Activated effector memory CD4-positive, alpha-beta T cell treated with Interleukin-2 at 50 U/mL for 16 hours (primary cell): Measurements from ENCODE around the gene C10orf90.

Experiments
- DNase-seq: peaks from one replicate; pipeline ENCODE4 v3.0.0-alpha.2; 2020

The C10orf90 gene

DNA sequence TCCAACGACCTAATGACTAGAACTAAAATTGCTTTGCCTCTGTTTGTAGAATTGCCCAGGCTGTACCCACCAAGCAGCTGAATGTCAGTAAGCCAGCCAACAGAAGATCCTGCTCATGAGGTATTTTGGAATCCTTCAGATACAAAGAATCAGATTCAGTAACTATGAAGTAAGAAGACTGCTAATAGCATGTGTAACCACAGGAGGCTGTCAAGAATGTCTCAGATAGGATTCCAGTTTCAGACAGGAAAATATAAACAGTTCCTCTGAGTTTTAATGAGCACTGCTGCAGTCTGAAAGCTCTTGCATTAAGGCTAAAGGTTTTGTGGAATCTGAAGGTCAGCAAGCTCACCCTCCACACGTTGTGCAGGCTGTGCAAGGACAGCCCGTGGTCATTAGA, 169.6 kb downstream of the C10orf90 start:
- no peak for DNase-seq

DNA sequence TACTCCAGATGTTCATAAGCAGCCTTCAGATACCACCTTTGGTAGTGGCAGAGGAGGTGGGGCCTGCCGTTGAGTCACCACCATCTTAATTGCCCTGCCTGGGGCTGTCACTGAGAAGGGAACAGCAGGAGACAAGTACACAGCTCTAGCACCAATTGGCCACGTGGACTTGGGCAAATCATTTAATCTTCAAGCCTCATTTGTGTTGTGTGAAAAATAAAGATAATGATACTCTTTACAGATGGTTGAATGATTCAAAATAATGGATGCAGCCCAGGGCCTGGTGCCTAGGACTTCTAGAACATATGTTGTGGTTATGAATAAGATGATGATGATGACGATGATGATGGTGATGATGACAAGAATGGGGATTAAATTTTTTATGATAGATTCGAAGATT, 170.3 kb downstream of the C10orf90 start:
- DNase-seq = no peak

DNA sequence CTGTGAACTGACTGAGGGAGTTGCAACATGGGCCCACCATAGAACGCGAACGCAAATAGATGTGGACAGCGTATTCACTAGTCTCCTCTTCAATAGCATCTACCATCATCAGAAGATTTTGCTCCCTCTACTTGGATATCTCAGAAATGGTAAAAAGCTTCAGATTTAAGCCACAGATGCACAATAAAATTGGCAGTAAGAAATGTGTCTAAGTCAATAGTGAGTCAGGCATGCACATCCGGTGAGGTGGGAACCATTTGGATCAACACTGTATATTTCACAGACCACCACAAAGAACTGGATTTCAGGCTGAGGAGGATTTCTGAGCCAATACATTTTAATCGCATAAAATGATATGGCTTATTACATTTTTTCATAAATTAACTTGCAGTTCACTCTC, 170.7 kb downstream of the C10orf90 start:
- no peak for DNase-seq

DNA sequence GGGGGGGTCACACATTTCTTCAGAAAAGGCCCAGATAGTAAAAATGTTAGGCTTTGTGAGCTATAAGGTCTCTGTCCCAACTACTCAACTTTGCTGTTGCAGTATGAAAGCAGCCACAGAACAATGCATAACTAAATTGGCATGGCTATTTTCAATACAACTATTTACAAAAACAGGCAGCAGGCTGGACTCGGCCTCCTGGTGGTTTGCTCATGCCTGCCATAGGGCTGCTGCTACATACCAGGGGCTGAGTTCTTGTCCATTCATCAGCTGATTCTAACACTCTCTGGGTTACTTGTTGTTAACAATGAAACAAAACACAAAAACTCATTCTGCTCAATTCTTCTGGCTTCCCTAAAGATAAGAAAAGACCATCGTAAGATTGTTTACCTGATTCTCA, 172.8 kb downstream of the C10orf90 start:
- no peak for DNase-seq

GRCh38 chr10:126496771-126497545, 173.5 kb downstream of the C10orf90 start:
- no peak for DNase-seq

DNA sequence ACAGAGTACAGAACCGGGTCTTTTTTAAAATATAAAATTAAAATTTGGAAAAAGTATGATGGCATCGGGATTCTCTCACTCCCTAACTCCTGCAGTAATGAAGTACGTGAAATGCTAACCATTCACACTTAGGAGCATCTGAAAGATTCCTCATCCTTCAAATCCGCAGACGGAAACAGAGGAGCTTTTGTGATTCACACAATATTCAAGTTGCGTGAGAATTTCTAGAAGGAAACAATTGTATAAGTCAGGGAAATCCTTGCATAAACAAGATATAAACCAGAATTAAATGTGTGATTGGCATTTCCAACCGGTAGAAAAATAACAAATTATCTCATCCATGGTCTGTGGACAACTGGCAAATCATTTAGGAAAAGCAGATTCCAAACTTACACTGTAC, 179.0 kb downstream of the C10orf90 start:
- DNase-seq = no peak

DNA sequence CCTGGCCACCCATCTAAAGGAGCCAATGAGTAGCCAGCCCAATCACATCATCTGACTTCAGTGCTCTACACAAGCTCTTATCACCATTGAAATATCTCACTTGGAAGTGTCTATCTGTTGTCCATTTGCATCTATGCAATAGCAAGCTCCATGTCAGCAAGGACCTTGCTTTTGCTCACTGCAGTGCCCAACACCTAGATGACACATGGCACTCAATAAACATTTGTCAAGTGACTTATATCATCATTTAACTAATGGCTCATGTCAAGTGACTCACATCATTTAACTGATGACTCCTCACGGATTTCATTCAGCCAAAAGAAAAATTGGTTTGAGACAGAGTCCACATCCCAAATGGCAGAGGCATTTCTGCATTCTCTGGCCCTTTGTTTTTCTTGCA, 189.3 kb downstream of the C10orf90 start:
- no peak for DNase-seq

GRCh38 chr10:126480648-126481047, 189.8 kb downstream of the C10orf90 start:
- no peak for DNase-seq

GRCh38 chr10:126479280-126479895, 191.1 kb downstream of the C10orf90 start:
- no peak for DNase-seq

- DNase-seq = no peak
These were observed 191.9 kb downstream of the C10orf90 start for GRCh38 chr10:126478546-126478945.

- no peak for DNase-seq
These were observed 194.2 kb downstream of the C10orf90 start for GRCh38 chr10:126476246-126476645.

DNA sequence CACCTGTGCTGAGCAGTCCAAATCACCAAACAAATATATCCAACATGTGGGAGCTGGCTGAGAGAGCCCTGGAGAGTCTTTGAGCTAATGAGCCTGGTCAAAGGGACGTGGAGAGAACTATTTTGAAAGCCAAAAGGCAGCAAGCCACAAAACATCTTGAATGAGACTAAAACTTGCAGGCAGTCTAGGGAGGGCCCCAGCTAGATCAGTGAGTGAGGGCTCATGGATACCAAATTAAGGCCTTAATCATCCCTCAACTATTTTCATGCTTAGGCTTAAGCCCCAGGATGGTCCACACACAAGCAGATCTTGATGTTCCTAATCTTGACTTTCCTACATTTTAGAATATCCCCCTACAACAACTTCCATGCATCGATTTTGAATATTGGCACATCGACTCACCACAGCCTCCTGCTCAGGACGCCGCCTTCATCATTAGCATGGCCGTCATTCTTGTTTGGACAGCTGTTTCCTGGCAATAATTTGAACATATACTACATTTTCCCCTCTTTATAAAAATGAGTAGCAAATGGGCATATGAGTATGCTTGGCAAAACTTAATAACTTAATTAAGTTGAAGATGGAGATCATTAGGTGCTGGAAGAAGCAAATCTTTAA, 195.3 kb downstream of the C10orf90 start:
- no peak for DNase-seq

DNA sequence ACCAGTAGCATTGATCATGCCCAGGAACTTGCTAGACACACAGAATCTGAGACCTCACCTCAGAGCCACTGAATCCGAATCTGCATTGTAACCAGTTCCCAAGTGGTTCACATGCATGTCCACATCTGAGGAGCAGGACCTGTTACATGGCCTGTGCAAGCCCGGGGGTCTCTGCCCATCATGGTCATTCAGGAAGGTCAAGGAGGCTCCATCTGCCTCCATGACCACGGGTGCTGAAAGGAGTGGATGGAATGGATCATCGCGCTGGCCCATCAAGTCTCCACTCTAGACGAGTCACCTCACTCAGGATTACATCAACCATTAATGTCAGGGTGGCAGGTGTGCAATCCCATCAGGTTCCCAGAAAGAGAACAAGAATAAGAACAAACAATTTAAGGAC, 196.5 kb downstream of the C10orf90 start:
- no peak for DNase-seq

- DNase-seq = no peak
These were observed 199.5 kb downstream of the C10orf90 start for GRCh38 chr10:126470991-126471390.

GRCh38 chr10:126469692-126470091, 200.8 kb downstream of the C10orf90 start:
- DNase-seq = no peak

DNA sequence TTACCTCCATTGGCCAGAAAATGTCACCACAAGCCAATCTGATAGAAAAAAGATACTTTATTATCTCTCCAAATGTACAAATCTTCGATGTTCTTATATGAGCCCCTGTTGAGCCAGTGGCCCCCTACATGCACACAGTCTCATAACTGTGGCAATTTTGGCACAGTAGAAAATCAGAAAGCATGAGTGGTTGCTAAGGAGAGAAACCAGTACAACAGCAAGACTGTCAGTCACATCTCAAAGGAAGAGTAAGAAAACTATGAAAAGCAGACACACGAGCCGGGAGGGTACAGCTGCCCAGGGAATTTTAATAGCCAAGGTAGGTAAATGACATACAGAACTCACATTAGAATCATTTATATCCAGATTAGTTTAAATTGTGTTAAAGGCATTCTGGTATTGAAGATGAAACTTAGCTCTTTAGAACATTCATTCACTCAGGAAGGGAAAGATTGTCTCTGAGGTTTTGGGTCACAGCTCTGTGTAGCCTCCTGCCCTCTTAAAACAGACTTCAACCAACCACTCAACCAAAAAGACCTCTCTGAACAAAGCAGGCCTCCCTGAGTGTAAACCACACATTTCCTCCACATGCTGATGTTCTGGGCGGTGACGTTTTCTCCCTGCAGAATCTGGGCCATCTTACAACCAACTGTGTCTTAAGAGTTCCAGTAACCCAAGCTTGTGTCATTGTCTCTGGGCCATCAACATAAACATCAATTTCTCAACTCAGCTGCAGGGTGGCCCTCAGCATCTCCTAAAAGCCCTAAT, 201.4 kb downstream of the C10orf90 start:
- peak; percentile 21 for DNase-seq

DNA sequence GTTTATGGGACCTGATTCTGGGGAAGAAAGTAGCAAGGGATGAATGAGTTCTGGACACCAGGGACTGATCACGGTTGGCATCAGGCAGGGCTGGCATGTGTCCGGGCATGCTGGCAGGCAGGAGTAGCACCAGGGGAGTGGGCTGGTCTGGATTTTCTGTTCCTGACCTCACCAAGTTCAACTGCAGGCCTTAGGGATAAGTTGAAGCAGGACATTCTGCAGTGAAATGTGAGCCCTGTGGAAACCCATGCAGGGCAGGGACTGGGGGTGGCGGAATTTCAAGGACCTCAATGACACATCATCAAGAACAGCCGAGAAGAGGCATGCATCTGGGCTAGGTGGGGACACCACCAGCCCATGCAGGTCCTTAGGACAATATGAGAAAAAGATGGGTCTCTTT, 202.0 kb downstream of the C10orf90 start:
- DNase-seq = no peak

DNA sequence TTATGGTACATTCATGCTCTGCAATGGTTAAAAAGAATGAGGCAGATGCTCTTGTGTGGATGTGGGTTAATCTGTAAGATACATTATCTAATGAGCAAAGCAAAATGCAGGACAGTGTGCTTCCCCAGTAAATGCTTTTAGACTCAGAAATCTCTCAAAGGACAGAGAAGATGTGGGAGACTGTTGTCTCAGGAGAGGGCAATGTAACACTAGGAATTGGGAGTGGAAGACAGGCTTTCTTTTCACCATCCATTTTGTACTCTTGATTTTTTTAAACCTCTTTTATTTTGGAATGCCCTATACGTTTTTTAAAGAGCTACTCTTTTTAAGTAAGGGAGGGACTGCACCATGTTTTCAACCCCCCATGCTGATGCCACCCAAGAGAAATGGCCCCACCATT, 204.7 kb downstream of the C10orf90 start:
- DNase-seq = no peak

GRCh38 chr10:126463286-126463685, 207.2 kb downstream of the C10orf90 start:
- no peak for DNase-seq

DNA sequence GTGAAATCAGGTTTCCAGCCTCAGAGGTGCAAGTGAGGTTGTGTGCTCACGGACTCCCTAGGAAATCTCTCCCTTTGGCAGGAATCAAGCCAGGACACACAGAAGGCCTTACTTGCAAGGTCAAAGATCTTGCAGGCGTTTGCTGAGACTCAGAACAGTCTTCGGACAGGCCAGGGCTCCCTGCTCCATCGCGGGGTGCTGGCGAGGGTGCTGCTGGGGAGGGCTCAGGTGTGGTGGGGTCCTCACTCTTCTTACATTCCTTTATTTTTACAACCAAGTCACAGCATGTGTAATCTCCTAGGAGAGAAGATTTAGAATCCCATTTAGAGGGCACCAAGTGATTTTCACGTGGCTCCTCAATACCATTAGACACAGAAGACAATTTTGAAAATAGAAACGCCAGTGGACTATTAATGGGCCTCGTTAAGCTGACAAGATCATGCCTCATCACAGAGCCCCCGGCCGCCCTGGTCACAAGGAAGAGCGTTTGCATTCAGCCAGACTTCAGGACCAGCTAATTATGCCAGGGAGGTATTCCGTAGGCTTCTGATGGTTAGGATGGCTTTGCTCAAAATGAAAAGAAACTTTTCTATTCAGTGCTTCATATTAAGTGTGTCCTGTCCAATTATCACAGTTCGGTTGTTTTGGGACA, 209.1 kb downstream of the C10orf90 start:
- no peak for DNase-seq

DNA sequence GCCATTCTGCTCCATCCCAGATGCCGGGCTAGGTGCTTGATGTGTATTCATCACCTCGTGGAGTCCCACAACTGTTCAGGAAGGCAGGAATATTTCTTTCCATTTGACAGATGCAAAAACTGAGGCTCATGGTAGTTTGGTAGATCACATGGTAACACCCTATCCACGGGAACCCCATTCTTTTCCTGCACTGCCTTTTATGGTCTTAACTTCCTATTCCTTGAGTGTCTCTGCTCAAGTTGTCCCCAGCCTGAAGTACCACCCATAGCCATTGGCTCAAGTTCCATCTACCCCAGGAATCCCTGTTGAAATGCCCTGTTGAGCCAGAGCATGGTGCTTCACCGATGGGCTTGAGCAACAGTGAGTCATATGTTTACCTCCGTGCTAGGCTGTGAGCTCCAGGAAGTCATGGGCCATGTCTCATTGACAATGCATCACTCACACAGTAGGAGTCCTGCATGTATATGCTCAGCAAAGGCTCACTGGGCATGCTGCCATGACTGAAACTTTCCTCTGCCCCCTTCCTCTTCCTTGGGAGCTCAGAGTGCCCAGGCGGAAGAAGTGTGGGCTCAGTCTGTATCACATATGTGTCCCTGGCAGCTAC, 210.5 kb downstream of the C10orf90 start:
- no peak for DNase-seq

GRCh38 chr10:126459032-126459831, 211.3 kb downstream of the C10orf90 start:
- no peak for DNase-seq
